Neural cell (in vitro differentiated cells): ENCODE measurements around the gene GDI2. TPM values are rescaled to one million over a fixed set of nuclear protein-coding genes. Genes with fewer than 3 reads are reported as not detected.

Experiments used
- H2AFZ ChIP-seq: fragments of 200-600, 300-800 bp; sonication (generic), shearing (Covaris generic); 2 replicates; pipeline ENCODE4 v1.6.0; 2014; ENCODE audit warnings: low read depth, mild to moderate bottlenecking, antibody characterized with exemption, low read length, moderate library complexity
- H3F3A ChIP-seq: fragments of 200-600 bp; shearing (Covaris generic); 2 replicates; pipeline ENCODE4 v1.6.1; 2016; ENCODE audit warnings: mild to moderate bottlenecking, moderate library complexity, mixed read lengths, antibody characterized with exemption, low read length; ENCODE audit not compliant: insufficient read depth, poor library complexity, severe bottlenecking
- H3K27ac ChIP-seq: fragments of 200-600, 300-800 bp; sonication (generic), shearing (Covaris generic); 2 replicates; pipeline ENCODE4 v1.5.1; 2014; ENCODE audit warnings: mild to moderate bottlenecking, low read length, moderate library complexity
- H3K27me3 ChIP-seq: fragments of 300-800, 200-600 bp; sonication (generic), shearing (Covaris generic); 2 replicates; pipeline ENCODE4 v1.6.0; 2014; ENCODE audit warnings: mild to moderate bottlenecking, low read depth, low read length, moderate library complexity; ENCODE audit not compliant: insufficient read depth
- H3K36me3 ChIP-seq: fragments of 300-800, 200-600 bp; sonication (generic), shearing (Covaris generic); 2 replicates; pipeline ENCODE4 v1.5.1; 2014; ENCODE audit warnings: mild to moderate bottlenecking, antibody characterized with exemption, low read length, moderate library complexity; ENCODE audit not compliant: insufficient read depth
- H3K4me2 ChIP-seq: fragments of 300-800, 200-600 bp; sonication (generic), shearing (Covaris generic); 2 replicates; pipeline ENCODE4 v1.6.0; 2014; ENCODE audit warnings: mild to moderate bottlenecking, low read length
- H3K4me3 ChIP-seq: fragments of 300-800, 200-600 bp; sonication (generic), shearing (Covaris generic); 2 replicates; pipeline ENCODE4 v1.5.1; 2014; ENCODE audit warnings: mild to moderate bottlenecking, low read length, moderate library complexity
- H3K79me2 ChIP-seq: fragments of 200-600 bp; shearing (Covaris generic); replicated peaks from 2 replicates; pipeline ENCODE4 v1.6.0; 2014; ENCODE audit warnings: mild to moderate bottlenecking, low read length, moderate library complexity; ENCODE audit not compliant: insufficient read depth
- H3K9ac ChIP-seq: fragments of 300-800, 200-600 bp; sonication (generic), shearing (Covaris generic); 2 replicates; pipeline ENCODE4 v1.6.1; 2016; ENCODE audit warnings: mild to moderate bottlenecking, low read length, mixed read lengths
- H3K9me2 ChIP-seq: fragments of 200-600 bp; shearing (Covaris generic); 2 replicates; pipeline ENCODE4 v1.6.1; 2016; ENCODE audit warnings: mild to moderate bottlenecking, low read length, mixed read lengths; ENCODE audit not compliant: insufficient read depth
- H3K9me3 ChIP-seq: fragments of 200-600, 300-800 bp; sonication (generic), shearing (Covaris generic); 2 replicates; pipeline ENCODE4 v1.6.1; 2016; ENCODE audit warnings: mild to moderate bottlenecking, mixed run types, low read length, moderate library complexity, mixed read lengths
- H4K20me1 ChIP-seq: fragments of 200-600 bp; shearing (Covaris generic); 2 replicates; pipeline ENCODE4 v1.6.1; 2016; ENCODE audit warnings: mild to moderate bottlenecking, mixed run types; ENCODE audit not compliant: insufficient read depth
- CTCF ChIP-seq: fragments of 450-650 bp; IDR thresholded peaks from 2 replicates; pipeline ENCODE4 v1.5.1; 2014; ENCODE audit warnings: antibody characterized with exemption, mild to moderate bottlenecking, moderate library complexity; ENCODE audit not compliant: poor library complexity, severe bottlenecking
- EP300 ChIP-seq: fragments of 450-650 bp; conservative IDR thresholded peaks from 2 replicates; pipeline ENCODE4 v1.6.1; 2014; ENCODE audit warnings: antibody characterized with exemption, mild to moderate bottlenecking, moderate library complexity; ENCODE audit not compliant: poor library complexity, severe bottlenecking
- EZH2 ChIP-seq: fragments of 200-600, 300-800 bp; shearing (Covaris generic), sonication (generic); IDR thresholded peaks from 2 replicates; pipeline ENCODE4 v1.6.1; 2014; ENCODE audit warnings: antibody characterized with exemption, low read length, borderline replicate concordance, mild to moderate bottlenecking; ENCODE audit not compliant: insufficient read depth, poor library complexity, severe bottlenecking
- MXI1 ChIP-seq: fragments of 450-650 bp; conservative IDR thresholded peaks from 2 replicates; pipeline ENCODE4 v1.6.1; 2014; ENCODE audit warnings: antibody characterized with exemption, mild to moderate bottlenecking; ENCODE audit not compliant: poor library complexity, severe bottlenecking
- POLR2AphosphoS5 ChIP-seq: IDR thresholded peaks from 2 replicates; pipeline ENCODE4 v1.6.1; 2012
- RAD21 ChIP-seq: fragments of 450-650 bp; conservative IDR thresholded peaks from 2 replicates; pipeline ENCODE4 v1.6.1; 2014; ENCODE audit warnings: antibody characterized with exemption, mild to moderate bottlenecking, moderate library complexity
- REST ChIP-seq: IDR thresholded peaks from 2 replicates; pipeline ENCODE4 v1.6.1; 2012; ENCODE audit warnings: borderline replicate concordance
- SMC3 ChIP-seq: fragments of 450-650 bp; conservative IDR thresholded peaks from 2 replicates; pipeline ENCODE4 v1.6.1; 2014; ENCODE audit warnings: antibody characterized with exemption, mild to moderate bottlenecking, moderate library complexity; ENCODE audit not compliant: poor library complexity
- TAF1 ChIP-seq: IDR thresholded peaks from 2 replicates; pipeline ENCODE4 v1.6.1; 2012; ENCODE audit warnings: low read depth
- polyA plus RNA-seq: library from polyadenylated mRNA; depleted of rRNA; stranded (reverse); fragments of >200 nt; gene quantifications from 2 replicates; pipeline ENCODE4 v1.2.3, GENCODE V29; 2014

GDI2 gene
- polyA plus RNA-seq, 1 donor from 2014 or later = 352 TPM

GRCh38 chr10:5860066-5860465 lies 46.8 kb upstream of the GDI2 start:
- H3K4me2 ChIP-seq = no peak overlapping the region
- no peaks in the 10 kb centered on the region for H4K20me1 ChIP-seq
- H3K9me2 ChIP-seq = no peaks in the 10 kb centered on the region
- no peak overlapping the region for H2AFZ ChIP-seq
- H3K27me3 ChIP-seq = no peaks in the 10 kb centered on the region
- no peaks in the 10 kb centered on the region for H3K79me2 ChIP-seq
- H3K36me3 ChIP-seq = no peaks in the 10 kb centered on the region
- no peak overlapping the region for H3K9ac ChIP-seq
- H3K9me3 ChIP-seq = no peaks in the 10 kb centered on the region
- TF ChIP-seq TAF1 = no peak
- no peak for TF ChIP-seq RAD21
- no peak for TF ChIP-seq MXI1
- no peak for TF ChIP-seq EZH2
- TF ChIP-seq CTCF = no peak
- TF ChIP-seq REST = no peak
- TF ChIP-seq SMC3 = no peak
- TF ChIP-seq EP300 = no peak
- TF ChIP-seq POLR2AphosphoS5 = no peak
- H3K4me3 ChIP-seq = no peak overlapping the region
- no peaks in the 10 kb centered on the region for H3F3A ChIP-seq
- no peak overlapping the region for H3K27ac ChIP-seq

- no peak for TF ChIP-seq TAF1
- no peak for TF ChIP-seq CTCF
- no peaks in the 10 kb centered on the region for H4K20me1 ChIP-seq
- H3K27me3 ChIP-seq = no peaks in the 10 kb centered on the region
- H3K9me2 ChIP-seq = no peaks in the 10 kb centered on the region
- no peak overlapping the region for H3K27ac ChIP-seq
- H3K4me3 ChIP-seq = no peak overlapping the region
- no peaks in the 10 kb centered on the region for H3F3A ChIP-seq
- no peak overlapping the region for H3K4me2 ChIP-seq
- no peak overlapping the region for H3K9ac ChIP-seq
- no peaks in the 10 kb centered on the region for H3K36me3 ChIP-seq
- no peak overlapping the region for H2AFZ ChIP-seq
- no peaks in the 10 kb centered on the region for H3K79me2 ChIP-seq
- H3K9me3 ChIP-seq = no peaks in the 10 kb centered on the region
Observed at GRCh38 chr10:5858811-5859210, 45.6 kb upstream of the GDI2 start.
